ENCODE data around the gene CATSPERD.

DNA sequence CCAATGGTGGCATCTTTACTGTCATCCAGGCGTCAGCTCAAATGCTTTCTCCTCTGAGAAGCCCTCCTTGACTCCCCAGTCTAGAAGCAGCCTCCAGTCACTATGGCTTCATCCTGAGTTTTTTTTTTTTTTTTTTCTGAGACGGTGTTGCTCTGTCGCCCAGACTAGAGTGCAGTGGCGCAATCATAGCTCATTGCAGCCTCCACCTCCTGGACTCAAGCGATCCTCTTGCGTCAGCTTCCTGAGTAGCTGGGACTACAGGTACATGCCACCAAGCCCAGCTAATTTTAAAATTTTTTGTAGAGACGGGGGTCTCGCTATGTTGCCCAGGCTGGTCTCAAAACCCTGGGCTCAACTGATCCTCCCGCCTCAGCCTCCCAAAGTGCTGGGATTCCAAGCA, 88.6 kb downstream of the CATSPERD start:
- TF ChIP-seq CTCF (conservative IDR thresholded peaks at IDR 0.05) (no peak), EZH2 (IDR thresholded peaks at IDR 0.05; ENCODE audit: low read depth) (no peak)
